ENCODE results near the gene RPTOR. TPM values are rescaled to one million over a fixed set of nuclear protein-coding genes. Genes with fewer than 3 reads are reported as not detected.

RPTOR gene
- total RNA-seq, 2 experiments from 2014 or later = 32.4 to 35.4 TPM

GRCh38 chr17:80965606-80966005, 421.0 kb downstream of the RPTOR start:
- DNase-seq = no peak
- CTCF ChIA-PET = interaction anchor here (0.7 kb wide), 1 partner anchor 40 kb away, joined by 3 read pairs; no protein-coding TSS in a partner anchor
- Mint-ChIP-seq H3K27me3 (ENCODE audit: low read depth) (no peaks in the 10 kb centered on the region), H3K4me3 (no peak overlapping the region), H3K4me1 (ENCODE audit: low read depth) (peaks cover 5% of the 10 kb centered on the region), H3K36me3 (ENCODE audit: low read depth) (peaks cover 9% of the 10 kb centered on the region), H3K9me3 (no peaks in the 10 kb centered on the region), H3K27ac (no peak overlapping the region)
- intact Hi-C loops (cut with micrococcal nuclease) = no loop called here

DNA sequence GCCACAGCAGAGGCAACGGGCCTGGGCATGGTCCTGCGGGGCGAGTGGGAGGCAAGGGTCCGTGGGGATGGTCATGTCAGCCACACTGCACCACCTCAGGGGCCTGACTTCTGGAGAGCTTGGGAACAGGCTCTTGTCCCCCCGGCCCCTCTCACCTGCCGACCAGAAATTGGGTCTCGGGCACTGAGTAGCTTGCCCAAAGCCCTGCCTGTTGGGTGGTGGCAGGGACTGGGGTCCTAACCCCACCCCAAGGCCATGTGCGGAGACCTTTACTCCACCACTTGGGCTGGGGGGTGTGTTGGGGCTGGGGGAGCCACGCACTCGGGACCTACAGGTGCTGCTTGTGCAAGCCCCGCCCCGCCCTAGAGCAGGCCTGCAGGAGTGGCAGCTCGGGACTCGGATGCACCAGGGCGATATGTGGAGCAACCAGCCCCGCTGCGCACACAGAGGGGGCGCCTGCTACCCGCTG, 422.8 kb downstream of the RPTOR start:
- intact Hi-C loops (cut with micrococcal nuclease) = no loop called here
- H3K9me3 Mint-ChIP-seq = no peaks in the 10 kb centered on the region
- no peaks in the 10 kb centered on the region for H3K27me3 Mint-ChIP-seq (ENCODE audit: low read depth)
- no peak for DNase-seq
- H3K27ac Mint-ChIP-seq = no peak overlapping the region
- CTCF ChIA-PET = no interaction called here
- no peak overlapping the region for H3K4me3 Mint-ChIP-seq
- H3K36me3 Mint-ChIP-seq (ENCODE audit: low read depth) = peaks cover 9% of the 10 kb centered on the region
- H3K4me1 Mint-ChIP-seq (ENCODE audit: low read depth) = peaks cover 5% of the 10 kb centered on the region

DNA sequence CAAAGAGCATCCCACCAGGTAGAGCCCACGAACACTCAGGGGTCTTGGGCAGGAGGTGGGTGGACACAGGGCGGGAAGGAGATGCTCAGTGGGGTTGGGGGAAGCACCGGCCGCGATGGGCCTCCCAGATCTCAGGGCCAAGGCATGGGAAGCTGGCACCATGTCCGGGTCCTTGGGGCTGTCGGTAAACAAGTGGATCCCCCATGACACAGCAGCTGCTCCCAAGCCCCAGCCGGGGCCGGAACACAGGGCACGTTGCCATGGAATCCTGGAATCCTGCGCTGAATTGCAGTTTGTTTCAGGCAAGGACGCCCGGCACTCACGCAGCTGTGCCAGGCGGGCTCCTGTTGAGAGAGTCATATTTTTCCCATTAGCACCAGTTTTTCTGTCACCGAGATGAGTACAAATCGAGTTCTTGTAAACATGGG, 424.0 kb downstream of the RPTOR start:
- Mint-ChIP-seq H3K4me3 (no peak overlapping the region), H3K27ac (no peak overlapping the region), H3K9me3 (no peaks in the 10 kb centered on the region), H3K4me1 (ENCODE audit: low read depth) (peaks cover 5% of the 10 kb centered on the region), H3K27me3 (ENCODE audit: low read depth) (no peaks in the 10 kb centered on the region), H3K36me3 (ENCODE audit: low read depth) (peaks cover 9% of the 10 kb centered on the region)
- intact Hi-C loops (cut with micrococcal nuclease) = no loop called here
- DNase-seq = no peak
- CTCF ChIA-PET = no interaction called here

DNA sequence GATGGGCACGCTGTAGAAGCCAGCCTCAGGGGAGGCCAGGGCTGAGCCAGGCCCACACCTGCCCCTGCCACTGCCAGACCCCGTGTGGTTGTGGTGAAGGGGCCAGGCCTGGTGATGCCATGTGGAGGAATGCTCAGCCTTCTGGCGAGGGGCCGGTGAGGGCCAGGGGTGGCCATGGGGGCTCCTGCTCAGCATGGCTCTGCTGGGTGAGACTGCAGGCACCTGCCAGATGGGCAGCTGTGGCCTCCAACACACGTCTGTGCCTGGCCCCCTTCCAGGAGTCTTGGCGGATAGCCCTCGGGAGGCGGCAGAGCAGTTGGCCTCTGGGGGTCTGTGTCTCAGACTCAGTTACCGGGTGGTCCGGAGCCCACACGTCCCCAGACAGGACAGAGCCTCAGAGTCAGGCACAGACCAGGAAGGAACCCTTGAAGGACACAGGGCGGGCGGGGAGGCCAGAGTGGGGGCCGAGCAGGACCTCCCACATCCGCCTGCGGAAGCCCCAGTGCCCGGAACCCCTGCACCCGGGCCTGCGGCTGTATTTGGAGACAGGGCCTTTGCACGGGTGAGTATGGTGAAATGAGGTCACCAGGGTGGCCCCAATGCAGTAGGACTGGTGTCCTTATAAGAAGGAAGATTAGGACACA, 424.5 kb downstream of the RPTOR start:
- intact Hi-C loops (cut with micrococcal nuclease) = no loop called here
- Mint-ChIP-seq H3K4me3 (no peak overlapping the region), H3K36me3 (ENCODE audit: low read depth) (peaks cover 9% of the 10 kb centered on the region), H3K27me3 (ENCODE audit: low read depth) (no peaks in the 10 kb centered on the region), H3K27ac (no peak overlapping the region), H3K4me1 (ENCODE audit: low read depth) (peaks cover 5% of the 10 kb centered on the region), H3K9me3 (no peaks in the 10 kb centered on the region)
- CTCF ChIA-PET = interaction anchor here (1.2 to 1.5 kb wide), 4 partner anchors 9 to 53 kb away, joined by 3 to 4 read pairs (median 3); no protein-coding TSS in a partner anchor
- no peak for DNase-seq

DNA sequence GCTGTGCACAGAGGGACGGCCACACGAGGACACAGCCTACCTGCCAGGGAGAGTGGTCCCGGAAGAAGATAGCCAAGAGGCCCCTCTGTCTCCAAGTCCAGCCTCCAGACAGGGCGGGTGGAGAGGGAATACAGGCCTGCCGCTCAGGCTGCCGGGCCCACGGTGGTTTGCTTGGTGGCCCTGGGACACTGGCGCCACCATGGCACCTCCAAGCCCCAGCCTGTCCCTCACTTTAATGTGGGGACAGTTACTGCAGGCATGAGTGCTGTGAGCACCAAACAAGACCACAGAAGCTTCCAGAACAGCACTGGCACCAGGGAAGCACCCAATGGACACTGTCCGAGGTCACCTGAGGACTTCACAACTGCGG, 425.0 kb downstream of the RPTOR start:
- peaks cover 5% of the 10 kb centered on the region for H3K4me1 Mint-ChIP-seq (ENCODE audit: low read depth)
- peaks cover 9% of the 10 kb centered on the region for H3K36me3 Mint-ChIP-seq (ENCODE audit: low read depth)
- H3K9me3 Mint-ChIP-seq = no peaks in the 10 kb centered on the region
- DNase-seq = no peak
- H3K27ac Mint-ChIP-seq = no peak overlapping the region
- intact Hi-C loops (cut with micrococcal nuclease) = loop anchor here (1.0 to 10.0 kb wide), 2 partner anchors 65 to 542 kb away; no protein-coding TSS in a partner anchor
- CTCF ChIA-PET = interaction anchor here (0.7 to 1.7 kb wide), 10 partner anchors 9 to 565 kb away, joined by 3 to 20 read pairs (median 3); no protein-coding TSS in a partner anchor
- no peaks in the 10 kb centered on the region for H3K27me3 Mint-ChIP-seq (ENCODE audit: low read depth)
- H3K4me3 Mint-ChIP-seq = no peak overlapping the region

DNA sequence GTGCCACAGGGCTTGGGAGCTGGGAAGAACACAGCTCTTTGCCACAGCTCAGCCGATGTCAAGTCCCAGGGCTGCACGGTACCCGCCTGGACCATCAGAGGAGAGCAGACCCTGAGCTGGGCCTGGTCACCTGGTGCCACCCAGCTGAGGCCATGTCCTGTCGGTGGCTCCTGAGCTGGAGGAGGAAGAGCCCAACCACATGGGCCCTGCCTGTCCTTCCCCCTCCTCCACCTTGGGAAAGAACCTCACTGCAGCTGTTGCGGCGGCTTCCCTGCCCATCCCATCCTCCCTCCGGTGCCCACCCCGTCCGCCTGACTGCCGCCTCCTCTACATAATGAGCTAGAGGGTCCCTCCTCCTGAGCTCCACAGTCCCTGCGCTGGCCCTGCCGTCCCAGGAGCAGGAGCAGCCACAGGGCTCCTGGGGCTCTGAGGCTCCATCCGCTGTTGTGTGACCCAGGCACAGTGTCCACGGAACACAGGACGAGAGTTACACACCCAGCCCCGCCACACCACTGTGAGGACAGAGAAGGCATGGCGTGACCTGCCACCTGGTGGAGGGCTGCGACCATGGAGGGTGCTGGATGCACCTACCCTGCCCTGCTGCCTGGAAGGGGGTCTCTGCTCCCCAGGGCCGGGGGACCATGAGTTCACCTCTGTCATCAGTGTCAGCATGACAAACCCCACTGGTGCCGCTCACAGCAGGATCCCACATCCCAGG, 425.6 kb downstream of the RPTOR start:
- H3K4me3 Mint-ChIP-seq = no peak overlapping the region
- no peaks in the 10 kb centered on the region for H3K9me3 Mint-ChIP-seq
- CTCF ChIA-PET = interaction anchor here (0.7 to 1.7 kb wide), 12 partner anchors 8 to 566 kb away, joined by 3 to 20 read pairs (median 3); no protein-coding TSS in a partner anchor
- peaks cover 7% of the 10 kb centered on the region for H3K36me3 Mint-ChIP-seq (ENCODE audit: low read depth)
- peak; percentile 72 for DNase-seq
- H3K27ac Mint-ChIP-seq = no peak overlapping the region
- intact Hi-C loops (cut with micrococcal nuclease) = loop anchor here (1.0 to 10.0 kb wide), 2 partner anchors 65 to 543 kb away; no protein-coding TSS in a partner anchor
- H3K27me3 Mint-ChIP-seq (ENCODE audit: low read depth) = no peaks in the 10 kb centered on the region
- peaks cover 5% of the 10 kb centered on the region for H3K4me1 Mint-ChIP-seq (ENCODE audit: low read depth)

- CTCF ChIA-PET = interaction anchor here (0.7 to 1.7 kb wide), 11 partner anchors 9 to 556 kb away, joined by 3 to 20 read pairs (median 3); no protein-coding TSS in a partner anchor
- intact Hi-C loops (cut with micrococcal nuclease) = loop anchor here (1.0 to 10.0 kb wide), 2 partner anchors 66 to 544 kb away; no protein-coding TSS in a partner anchor
- peaks cover 3% of the 10 kb centered on the region for H3K36me3 Mint-ChIP-seq (ENCODE audit: low read depth)
- H3K27me3 Mint-ChIP-seq (ENCODE audit: low read depth) = no peaks in the 10 kb centered on the region
- peaks cover 5% of the 10 kb centered on the region for H3K4me1 Mint-ChIP-seq (ENCODE audit: low read depth)
- no peak for DNase-seq
- no peak overlapping the region for H3K4me3 Mint-ChIP-seq
- no peaks in the 10 kb centered on the region for H3K9me3 Mint-ChIP-seq
- no peak overlapping the region for H3K27ac Mint-ChIP-seq
Measured at GRCh38 chr17:80970762-80971703, 426.4 kb downstream of the RPTOR start.

GRCh38 chr17:80971704-80972304, 427.2 kb downstream of the RPTOR start:
- no peak overlapping the region for H3K4me3 Mint-ChIP-seq
- peaks cover 5% of the 10 kb centered on the region for H3K4me1 Mint-ChIP-seq (ENCODE audit: low read depth)
- no peaks in the 10 kb centered on the region for H3K9me3 Mint-ChIP-seq
- H3K27ac Mint-ChIP-seq = no peak overlapping the region
- CTCF ChIA-PET = interaction anchor here (1.0 kb wide), 2 partner anchors 12 to 544 kb away, joined by 3 read pairs; no protein-coding TSS in a partner anchor
- H3K27me3 Mint-ChIP-seq (ENCODE audit: low read depth) = no peaks in the 10 kb centered on the region
- H3K36me3 Mint-ChIP-seq (ENCODE audit: low read depth) = peaks cover under 1% of the 10 kb centered on the region
- intact Hi-C loops (cut with micrococcal nuclease) = loop anchor here (10.0 kb wide), 1 partner anchor 67 kb away; no protein-coding TSS in a partner anchor
- DNase-seq = no peak

GRCh38 chr17:80976701-80977100, 432.1 kb downstream of the RPTOR start:
- intact Hi-C loops (cut with micrococcal nuclease) = loop anchor here (10.0 kb wide), 1 partner anchor 72 kb away; no protein-coding TSS in a partner anchor
- H3K27me3 Mint-ChIP-seq (ENCODE audit: low read depth) = no peaks in the 10 kb centered on the region
- no peaks in the 10 kb centered on the region for H3K36me3 Mint-ChIP-seq (ENCODE audit: low read depth)
- H3K9me3 Mint-ChIP-seq = no peaks in the 10 kb centered on the region
- DNase-seq = no peak
- peaks cover 12% of the 10 kb centered on the region for H3K4me1 Mint-ChIP-seq (ENCODE audit: low read depth)
- no peak overlapping the region for H3K27ac Mint-ChIP-seq
- CTCF ChIA-PET = no interaction called here
- H3K4me3 Mint-ChIP-seq = no peak overlapping the region

DNA sequence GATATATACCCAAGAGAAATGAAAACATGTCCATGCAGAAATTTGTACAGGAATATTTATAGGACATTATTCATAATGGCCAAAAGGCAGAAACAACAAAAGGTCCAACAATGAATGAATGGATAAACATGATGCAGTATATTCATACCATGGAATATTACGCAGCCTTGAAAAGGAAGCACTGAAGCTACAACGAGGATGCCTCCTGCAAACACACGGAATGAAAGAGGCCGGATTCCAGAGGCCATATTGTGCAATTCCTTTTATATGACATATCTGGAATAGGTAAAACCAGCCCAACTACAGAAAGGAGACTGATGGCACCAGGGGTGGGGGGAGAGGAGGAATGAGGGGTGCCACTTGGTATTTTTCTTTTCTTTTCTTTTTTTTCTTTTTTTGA, 432.5 kb downstream of the RPTOR start:
- Mint-ChIP-seq H3K4me1 (ENCODE audit: low read depth) (peaks cover 12% of the 10 kb centered on the region), H3K4me3 (no peak overlapping the region), H3K27ac (no peak overlapping the region), H3K36me3 (ENCODE audit: low read depth) (no peaks in the 10 kb centered on the region), H3K27me3 (ENCODE audit: low read depth) (no peaks in the 10 kb centered on the region), H3K9me3 (no peaks in the 10 kb centered on the region)
- intact Hi-C loops (cut with micrococcal nuclease) = loop anchor here (10.0 kb wide), 1 partner anchor 72 kb away; no protein-coding TSS in a partner anchor
- no peak for DNase-seq
- CTCF ChIA-PET = no interaction called here

Data from activated naive CD4-positive, alpha-beta T cell treated with anti-CD3 and anti-CD28 coated beads for 36 hours (primary cell).